Colonic mucosa (tissue), 4 donors: ENCODE measurements around the gene ARHGAP22. TPM values are rescaled to one million over a fixed set of nuclear protein-coding genes. Genes with fewer than 3 reads are reported as not detected.
A peak's percentile ranks its signal among the peaks of the same experiment; 100 is the strongest.

Experiments used
- DNase-seq: peaks from one replicate; pipeline ENCODE4 v3.0.0-alpha.2; 2020
- H3K27ac ChIP-seq: fragments of 200-600 bp; one replicate; pipeline ENCODE4 v1.8.0; 2021
- H3K27me3 ChIP-seq: fragments of 200-600 bp; one replicate; pipeline ENCODE4 v1.8.0; 2021
- H3K36me3 ChIP-seq: fragments of 200-600 bp; one replicate; pipeline ENCODE4 v1.8.0; 2021
- H3K4me1 ChIP-seq: fragments of 200-600 bp; one replicate; pipeline ENCODE4 v1.8.0; 2021; ENCODE audit warnings: mild to moderate bottlenecking
- H3K4me3 ChIP-seq: fragments of 200-600 bp; one replicate; pipeline ENCODE4 v1.8.0; 2021
- H3K9ac ChIP-seq, 2 donors: one replicate each; pipeline ENCODE4 v1.7.0; 2013; ENCODE audit warnings: control low read depth in 2 of 2, low read depth in 2 of 2, low read length in 2 of 2
- H3K9me3 ChIP-seq: fragments of 200-600 bp; one replicate; pipeline ENCODE4 v1.8.0; 2021
- intact Hi-C: fragments of 100-400 bp; cut with DNase I; formaldehyde crosslinking; loops from one replicate; pipeline ENCODE4 v1.14.1; 2022
- total RNA-seq, 2 donors: library from RNA; stranded (reverse); fragmentation: NEBNext Ultra II Directional in 1 of 2; extraction: Animal tissue kit (Norgen Biotek cat#: 25700) in 1 of 2; gene quantifications; one replicate each; pipeline ENCODE4 v1.2.1, GENCODE V29; 2021
- TF ChIP-seq, protein P1 (sequence below): fragments of 200-600 bp; IDR thresholded peaks from one replicate; pipeline ENCODE4 v1.8.0; 2022; ENCODE audit warnings: antibody characterized with exemption, mild to moderate bottlenecking
- donor health status: healthy.
- donor health status: DM: no; HTN: no; CAD: no.
- donor health status: DM: no; HTN: no; CAD: no.

The ARHGAP22 gene
- total RNA-seq, 2 donors from 2014 or later = 0.86 to 1.6 TPM

DNA sequence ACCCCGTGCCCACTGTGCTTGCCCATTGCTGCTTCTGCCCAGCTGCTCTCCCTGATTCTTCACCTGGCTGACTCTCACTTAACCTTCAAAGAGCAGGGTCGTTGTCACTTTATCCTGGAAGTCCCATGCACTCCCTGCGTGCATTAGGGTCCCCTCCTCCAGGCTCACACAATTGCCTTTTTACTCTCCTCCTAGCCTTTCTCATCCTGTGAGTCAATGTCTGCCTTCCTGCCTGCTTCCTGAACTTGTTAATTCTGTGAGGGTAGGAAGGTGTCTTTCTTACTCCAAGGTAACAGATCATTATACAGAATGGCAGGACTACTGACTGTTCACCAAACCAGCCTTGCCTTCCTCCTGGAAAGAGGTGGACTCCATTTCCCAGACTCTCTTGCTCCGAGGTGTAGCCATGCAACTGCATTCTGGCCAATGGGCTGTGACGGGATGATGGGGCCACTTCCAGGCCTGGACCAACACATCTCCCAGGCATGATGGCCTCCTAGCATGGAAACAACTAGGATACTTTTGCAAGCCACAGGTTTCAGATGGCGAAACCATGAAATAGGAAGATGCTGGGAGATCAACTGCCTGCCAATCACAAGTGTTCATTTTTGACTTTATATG lies 54.7 kb downstream of the ARHGAP22 start:
- H3K27me3 ChIP-seq = no peaks in the 10 kb centered on the region
- TF ChIP-seq, protein P1, sequence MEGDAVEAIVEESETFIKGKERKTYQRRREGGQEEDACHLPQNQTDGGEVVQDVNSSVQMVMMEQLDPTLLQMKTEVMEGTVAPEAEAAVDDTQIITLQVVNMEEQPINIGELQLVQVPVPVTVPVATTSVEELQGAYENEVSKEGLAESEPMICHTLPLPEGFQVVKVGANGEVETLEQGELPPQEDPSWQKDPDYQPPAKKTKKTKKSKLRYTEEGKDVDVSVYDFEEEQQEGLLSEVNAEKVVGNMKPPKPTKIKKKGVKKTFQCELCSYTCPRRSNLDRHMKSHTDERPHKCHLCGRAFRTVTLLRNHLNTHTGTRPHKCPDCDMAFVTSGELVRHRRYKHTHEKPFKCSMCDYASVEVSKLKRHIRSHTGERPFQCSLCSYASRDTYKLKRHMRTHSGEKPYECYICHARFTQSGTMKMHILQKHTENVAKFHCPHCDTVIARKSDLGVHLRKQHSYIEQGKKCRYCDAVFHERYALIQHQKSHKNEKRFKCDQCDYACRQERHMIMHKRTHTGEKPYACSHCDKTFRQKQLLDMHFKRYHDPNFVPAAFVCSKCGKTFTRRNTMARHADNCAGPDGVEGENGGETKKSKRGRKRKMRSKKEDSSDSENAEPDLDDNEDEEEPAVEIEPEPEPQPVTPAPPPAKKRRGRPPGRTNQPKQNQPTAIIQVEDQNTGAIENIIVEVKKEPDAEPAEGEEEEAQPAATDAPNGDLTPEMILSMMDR = no peak
- no peaks in the 10 kb centered on the region for H3K36me3 ChIP-seq
- DNase-seq = no peak
- H3K4me1 ChIP-seq = no peaks in the 10 kb centered on the region
- no peak overlapping the region for H3K9ac ChIP-seq
- no peaks in the 10 kb centered on the region for H3K9me3 ChIP-seq
- H3K4me3 ChIP-seq = no peak overlapping the region
- intact Hi-C loops = no loop called here
- no peak overlapping the region for H3K27ac ChIP-seq

DNA sequence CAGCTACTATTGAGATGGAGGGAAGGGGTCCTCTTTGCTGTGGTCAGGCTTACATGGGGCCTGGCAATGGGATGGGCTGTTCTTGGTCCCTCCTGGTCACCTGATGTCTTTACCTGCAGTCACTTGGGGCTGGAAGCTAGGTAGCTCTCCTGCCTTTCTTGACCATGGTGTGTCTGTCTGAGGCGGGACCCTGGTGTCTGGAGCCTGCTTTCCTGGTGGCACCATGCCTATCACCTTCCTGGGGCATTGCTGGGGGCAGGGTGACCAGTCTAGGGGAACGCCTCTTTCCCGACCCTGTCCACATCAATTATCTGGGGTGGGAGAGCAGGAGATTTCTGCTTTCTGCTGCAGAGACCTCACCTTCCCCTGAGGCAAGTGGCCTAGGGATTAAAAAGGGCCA lies 55.6 kb downstream of the ARHGAP22 start:
- intact Hi-C loops = no loop called here
- no peak overlapping the region for H3K4me3 ChIP-seq
- H3K36me3 ChIP-seq = no peaks in the 10 kb centered on the region
- no peak for DNase-seq
- H3K9ac ChIP-seq = no peak overlapping the region
- H3K27me3 ChIP-seq = no peaks in the 10 kb centered on the region
- TF ChIP-seq, protein P1 = no peak
- no peak overlapping the region for H3K27ac ChIP-seq
- no peaks in the 10 kb centered on the region for H3K4me1 ChIP-seq
- H3K9me3 ChIP-seq = no peaks in the 10 kb centered on the region

DNA sequence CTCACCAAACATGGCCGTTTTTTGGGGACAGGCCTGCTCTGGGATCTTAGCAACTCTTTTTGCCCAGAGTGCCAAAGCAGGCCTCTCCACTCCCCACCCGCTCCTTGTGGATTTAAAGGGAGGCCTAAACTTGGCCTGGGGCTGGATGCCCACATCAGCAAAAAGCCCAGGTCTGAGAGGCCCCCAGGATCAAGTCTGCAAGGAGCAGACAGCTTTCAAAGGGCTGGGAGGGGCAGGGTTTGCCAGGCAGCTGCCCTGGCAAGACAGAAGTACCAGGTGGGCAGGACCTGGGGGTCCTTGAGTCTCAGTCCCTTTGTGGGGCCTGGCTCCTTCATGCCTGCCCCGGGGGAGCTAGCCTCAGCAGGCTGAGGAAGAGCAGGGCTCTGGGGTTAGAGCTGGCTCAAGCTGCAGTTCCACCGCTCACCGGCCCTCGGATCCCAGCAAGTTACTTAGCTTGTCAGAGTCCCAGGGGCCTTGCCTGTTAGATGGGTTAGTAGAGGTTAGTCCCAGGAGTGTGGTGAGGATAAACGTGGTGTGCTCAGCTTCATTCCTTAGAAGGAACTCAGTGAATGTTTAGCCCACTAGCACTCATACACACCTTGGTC lies 56.2 kb downstream of the ARHGAP22 start:
- TF ChIP-seq, protein P1 = no peak
- Histone ChIP-seq H3K9me3 (no peaks in the 10 kb centered on the region), H3K27ac (no peak overlapping the region), H3K36me3 (no peaks in the 10 kb centered on the region), H3K9ac (no peak overlapping the region), H3K4me1 (no peaks in the 10 kb centered on the region), H3K27me3 (no peaks in the 10 kb centered on the region), H3K4me3 (no peak overlapping the region)
- DNase-seq = peak; percentile 14
- intact Hi-C loops = no loop called here

DNA sequence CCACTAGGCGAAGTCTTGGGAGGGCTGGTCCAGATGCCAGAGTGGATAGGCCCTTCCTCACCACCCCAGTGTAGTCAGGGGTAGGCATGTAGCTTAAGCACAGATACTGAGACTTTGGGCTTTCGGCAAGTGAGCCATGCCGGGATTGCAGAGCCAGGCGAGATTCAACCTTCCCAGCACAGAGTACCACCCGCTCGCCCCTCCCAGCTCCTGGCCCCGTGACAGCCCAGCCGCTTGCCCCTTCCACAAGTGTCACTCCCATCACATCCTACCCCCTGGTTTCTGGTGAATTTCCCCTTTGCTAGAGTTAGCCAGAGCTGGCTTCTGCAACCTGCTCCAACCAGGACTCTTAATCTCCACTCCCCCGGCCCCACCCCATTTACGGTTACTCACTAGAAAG lies 56.9 kb downstream of the ARHGAP22 start:
- Histone ChIP-seq H3K9ac (no peak overlapping the region), H3K27me3 (no peaks in the 10 kb centered on the region), H3K27ac (no peak overlapping the region), H3K4me3 (no peak overlapping the region), H3K36me3 (no peaks in the 10 kb centered on the region), H3K9me3 (no peaks in the 10 kb centered on the region), H3K4me1 (no peaks in the 10 kb centered on the region)
- DNase-seq = peak; percentile 15
- intact Hi-C loops = no loop called here
- TF ChIP-seq, protein P1 = no peak

DNA sequence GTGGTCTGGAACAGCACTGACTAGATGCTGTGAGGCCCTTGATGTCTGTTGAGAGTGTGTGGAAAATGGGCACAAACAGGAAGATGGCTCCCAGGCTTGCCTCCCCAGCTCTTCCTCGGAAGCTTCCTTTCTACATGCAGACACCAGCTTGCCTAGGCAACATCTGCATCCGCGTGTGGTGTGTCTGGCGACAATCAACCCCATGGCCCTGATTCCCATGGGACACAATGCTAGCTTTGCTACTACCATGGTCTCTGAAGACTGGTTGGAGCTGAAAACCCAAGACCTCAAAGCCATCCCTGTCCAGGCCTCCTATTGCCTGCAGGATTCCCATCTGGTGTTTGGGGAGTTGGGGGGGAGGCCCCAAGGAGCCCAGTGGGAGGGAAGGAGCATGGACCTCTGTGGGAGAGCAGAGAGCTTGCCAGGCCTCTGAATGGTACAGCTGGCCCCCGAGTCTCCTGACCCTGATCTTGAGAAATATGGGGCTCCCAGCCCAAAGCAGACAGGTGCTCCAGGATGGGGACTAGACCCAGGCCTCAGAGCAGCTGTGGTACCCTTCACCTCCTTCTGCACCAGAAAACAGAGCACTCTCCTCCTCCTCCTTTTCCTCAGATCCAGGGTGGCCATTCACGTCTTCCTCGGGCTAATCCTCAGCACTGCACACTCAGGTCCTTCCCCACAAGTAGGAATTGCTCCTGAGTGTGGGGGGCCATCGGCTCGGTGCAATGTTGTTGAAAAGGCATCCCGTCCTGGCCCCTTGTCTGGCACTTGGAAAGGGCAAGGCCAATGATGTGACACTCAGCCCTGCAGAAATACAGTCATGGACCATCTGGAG lies 57.6 kb downstream of the ARHGAP22 start:
- TF ChIP-seq, protein P1 = no peak
- no peak overlapping the region for H3K9ac ChIP-seq

More for the DNA sequence above, 57.6 kb downstream of the ARHGAP22 start:
- H3K36me3 ChIP-seq = no peaks in the 10 kb centered on the region
- no peak overlapping the region for H3K27ac ChIP-seq
- DNase-seq = peak; percentile 11
- no peaks in the 10 kb centered on the region for H3K27me3 ChIP-seq
- no peaks in the 10 kb centered on the region for H3K4me1 ChIP-seq
- no peak overlapping the region for H3K4me3 ChIP-seq
- H3K9me3 ChIP-seq = no peaks in the 10 kb centered on the region
- intact Hi-C loops = no loop called here
